GM12878 (cell line): Measurements from ENCODE around the gene ZNF208.
"Not testable (repeated sequence)": the region's sequence is repeated elsewhere in the genome, so short reads cannot be mapped to it uniquely, and the experiment has no call there.

ENCODE experiments used
- CHD2 ChIP-seq: IDR thresholded peaks from 2 replicates; pipeline ENCODE4 v1.6.1; 2011; ENCODE audit warnings: low read depth, low read length, improper control_type of control experiment, borderline replicate concordance
- EED ChIP-seq: sonication (generic); IDR thresholded peaks from 2 replicates; pipeline ENCODE4 v1.6.1; 2016; ENCODE audit warnings: antibody characterized with exemption, low read depth
- EZH2 ChIP-seq: IDR thresholded peaks from 2 replicates; pipeline ENCODE4 v1.6.1; 2012; ENCODE audit warnings: low read depth, mild to moderate bottlenecking, control low read depth, inconsistent platforms, low read length, borderline replicate concordance; ENCODE audit not compliant: control insufficient read depth
- MXI1 ChIP-seq: fragments of 150-350 bp; IDR thresholded peaks from 2 replicates; pipeline ENCODE4 v1.6.1; 2011; ENCODE audit warnings: low read depth, mild to moderate bottlenecking, inconsistent platforms, low read length, improper control_type of control experiment
- MYC ChIP-seq: IDR thresholded peaks from 2 replicates; pipeline ENCODE4 v1.6.1; 2011; ENCODE audit warnings: mild to moderate bottlenecking, low read length, moderate library complexity, inconsistent platforms; ENCODE audit not compliant: insufficient read depth, insufficient replicate concordance, insufficient read length, severe bottlenecking
- PML ChIP-seq: IDR thresholded peaks from 2 replicates; pipeline ENCODE4 v1.6.1; 2012; ENCODE audit warnings: low read length, inconsistent platforms
- POLR2AphosphoS5 ChIP-seq: IDR thresholded peaks from 2 replicates; pipeline ENCODE4 v1.6.1; 2011; ENCODE audit warnings: mild to moderate bottlenecking, low read length, inconsistent platforms
- REST ChIP-seq: IDR thresholded peaks from 2 replicates; pipeline ENCODE4 v1.6.1; 2012; ENCODE audit warnings: mild to moderate bottlenecking, low read depth, low read length
- SIX5 ChIP-seq: IDR thresholded peaks from 2 replicates; pipeline ENCODE4 v1.6.1; 2011; ENCODE audit warnings: mild to moderate bottlenecking, low read depth, low read length, moderate library complexity; ENCODE audit not compliant: severe bottlenecking
- SRF ChIP-seq, 2 experiments: IDR thresholded peaks; 2 replicates each; pipeline ENCODE4 v1.6.1; 2011; ENCODE audit warnings: low read depth in 2 of 2, low read length in 2 of 2, mild to moderate bottlenecking in 1 of 2, moderate library complexity in 1 of 2
- TAF1 ChIP-seq: IDR thresholded peaks from 2 replicates; pipeline ENCODE4 v1.6.1; 2011; ENCODE audit warnings: mild to moderate bottlenecking, low read depth, low read length, borderline replicate concordance

GRCh38 chr19:21884786-21885185, 126.0 kb downstream of the ZNF208 start:
- not testable (repeated sequence) for TF ChIP-seq EZH2; MXI1; MYC; SIX5; POLR2AphosphoS5; EED; SRF (IDR thresholded peaks at IDR 0.05; ENCODE audit: low read depth in 2 of 2, low read length in 2 of 2); PML; TAF1; REST; CHD2
